K562 (cell line): Measurements from ENCODE around the gene ANKS4B. TPM values are rescaled to one million over a fixed set of nuclear protein-coding genes. Genes with fewer than 3 reads are reported as not detected.

Experiments used
- DPF2 ChIP-seq: fragments of 450-650 bp; IDR thresholded peaks from 2 replicates; pipeline ENCODE4 v1.6.1; 2016
- GATA2 ChIP-seq: sonication (generic); formaldehyde crosslinking; IDR thresholded peaks from 2 replicates; pipeline ENCODE4 v1.4.0; 2020; ENCODE audit warnings: mild to moderate bottlenecking, missing genetic modification reagents
- HDAC2 ChIP-seq: fragments of 450-650 bp; IDR thresholded peaks from 2 replicates; pipeline ENCODE4 v1.6.1; 2016; ENCODE audit warnings: mild to moderate bottlenecking
- NCOA2 ChIP-seq, 2 experiments: fragments of 450-650 bp; IDR thresholded peaks; 2 replicates each; pipeline ENCODE4 v1.6.1; 2018; ENCODE audit warnings: mild to moderate bottlenecking in 2 of 2, moderate library complexity in 1 of 2; ENCODE audit not compliant: partially characterized antibody in 2 of 2
- SOX6 ChIP-seq: fragments of 450-650 bp; IDR thresholded peaks from 2 replicates; pipeline ENCODE4 v1.6.1; 2014; ENCODE audit warnings: mild to moderate bottlenecking
- TCF7L2 ChIP-seq: fragments of 150-350 bp; IDR thresholded peaks from 2 replicates; pipeline ENCODE4 v1.6.1; 2016; ENCODE audit warnings: low read depth, mild to moderate bottlenecking, low read length, moderate library complexity
- TGIF2 ChIP-seq: sonication (generic); formaldehyde crosslinking; IDR thresholded peaks from 2 replicates; pipeline ENCODE4 v1.8.1; 2022; ENCODE audit warnings: mild to moderate bottlenecking, missing genetic modification reagents, moderate library complexity
- ZFX ChIP-seq: sonication (generic); formaldehyde crosslinking; IDR thresholded peaks from 2 replicates; pipeline ENCODE4 v1.8.0; 2022; ENCODE audit warnings: mild to moderate bottlenecking, missing genetic modification reagents, moderate library complexity
- ZNF23 ChIP-seq: fragments of 250-450 bp; sonication (Bioruptor Pico); IDR thresholded peaks from 2 replicates; pipeline ENCODE4 v1.4.0; 2020; ENCODE audit warnings: mild to moderate bottlenecking
- ZNF253 ChIP-seq: fragments of 250-450 bp; sonication (Bioruptor Pico); conservative IDR thresholded peaks from 2 replicates; pipeline ENCODE4 v1.6.1; 2021; ENCODE audit warnings: mild to moderate bottlenecking
- ZNF668 ChIP-seq: fragments of 250-450 bp; sonication (Bioruptor Pico); IDR thresholded peaks from 2 replicates; pipeline ENCODE4 v1.8.0; 2022; ENCODE audit warnings: mild to moderate bottlenecking, inconsistent platforms
- polyA plus RNA-seq, 8 experiments: library from polyadenylated mRNA; depleted of rRNA in 4 of 8; stranded (reverse) in 5 of 8; unstranded in 3 of 8; fragments of >200 nt; fragmentation: Nextera tagmentation in 2 of 8; fragmentation: Illumina TruSeq in 1 of 8; extraction: Ambion mirVana in 2 of 8; extraction: Trizol in 1 of 8; gene quantifications; 2 replicates each; pipeline versions ENCODE4 v1.2.1 to v1.2.3, GENCODE V29; 2011 to 2014; ENCODE audit warnings: inconsistent platforms in 1 of 8, missing spikeins in 1 of 8
- total RNA-seq, 7 experiments: library from RNA; depleted of rRNA in 6 of 7; stranded (reverse); fragments of >200 nt in 6 of 7; fragmentation: Illumina TruSeq in 2 of 7; extraction: Trizol in 2 of 7; gene quantifications; 2 replicates each; pipeline versions ENCODE4 v1.2.1 to v1.2.3, GENCODE V29; 2011 to 2021; ENCODE audit warnings: low replicate concordance in 1 of 7
- TF ChIP-seq, protein P1 (sequence below): fragments of 250-450 bp; sonication (Bioruptor Pico); IDR thresholded peaks from 2 replicates; pipeline ENCODE4 v1.9.0; 2021; ENCODE audit warnings: mild to moderate bottlenecking
- TF ChIP-seq, protein P2 (sequence below): fragments of 250-450 bp; sonication (Bioruptor Pico); IDR thresholded peaks from 2 replicates; pipeline ENCODE4 v1.4.0; 2020; ENCODE audit warnings: mild to moderate bottlenecking, moderate library complexity
- TF ChIP-seq, protein P3 (sequence below), 2 experiments: fragments of 450-650 bp; formaldehyde crosslinking in 1 of 2; IDR thresholded peaks; 2 replicates each; pipeline versions ENCODE4 v1.4.0 to v1.6.1; 2014 to 2020; ENCODE audit warnings: mild to moderate bottlenecking in 2 of 2, borderline replicate concordance in 1 of 2, low read depth in 1 of 2
- TF ChIP-seq, protein P4 (sequence below): IDR thresholded peaks from 2 replicates; pipeline ENCODE4 v1.6.1; 2012; ENCODE audit warnings: low read depth, low read length, improper control_type of control experiment, borderline replicate concordance

Gene ANKS4B
- total and polyA plus RNA-seq, 9 of the 15 experiments (the other 6 are each of a cell fraction or from before 2014, with no cell fraction given): not detected

DNA sequence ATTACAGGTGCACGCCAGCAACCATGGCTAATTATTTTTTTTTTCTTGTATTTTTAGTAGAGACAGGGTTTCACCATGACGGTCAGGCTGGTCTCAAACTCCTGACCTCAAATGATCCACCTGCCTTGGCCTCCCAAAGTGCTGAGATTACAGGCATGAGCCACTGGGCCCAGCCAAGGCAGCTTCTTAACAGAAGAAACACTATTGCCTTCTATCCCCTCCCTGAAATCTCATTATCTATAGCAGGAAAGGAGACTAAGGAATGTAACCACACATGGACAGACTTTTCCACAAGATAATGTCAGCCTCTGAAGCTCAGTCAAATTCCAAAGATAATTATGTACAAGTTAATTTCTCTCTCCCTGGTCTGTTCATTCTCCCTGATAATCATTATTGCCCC lies 16.4 kb upstream of the ANKS4B start (continued):
- TF ChIP-seq, protein P1, sequence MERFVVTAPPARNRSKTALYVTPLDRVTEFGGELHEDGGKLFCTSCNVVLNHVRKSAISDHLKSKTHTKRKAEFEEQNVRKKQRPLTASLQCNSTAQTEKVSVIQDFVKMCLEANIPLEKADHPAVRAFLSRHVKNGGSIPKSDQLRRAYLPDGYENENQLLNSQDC (CRISPR knock-in tag): no peak
- TF ChIP-seq, protein P2, sequence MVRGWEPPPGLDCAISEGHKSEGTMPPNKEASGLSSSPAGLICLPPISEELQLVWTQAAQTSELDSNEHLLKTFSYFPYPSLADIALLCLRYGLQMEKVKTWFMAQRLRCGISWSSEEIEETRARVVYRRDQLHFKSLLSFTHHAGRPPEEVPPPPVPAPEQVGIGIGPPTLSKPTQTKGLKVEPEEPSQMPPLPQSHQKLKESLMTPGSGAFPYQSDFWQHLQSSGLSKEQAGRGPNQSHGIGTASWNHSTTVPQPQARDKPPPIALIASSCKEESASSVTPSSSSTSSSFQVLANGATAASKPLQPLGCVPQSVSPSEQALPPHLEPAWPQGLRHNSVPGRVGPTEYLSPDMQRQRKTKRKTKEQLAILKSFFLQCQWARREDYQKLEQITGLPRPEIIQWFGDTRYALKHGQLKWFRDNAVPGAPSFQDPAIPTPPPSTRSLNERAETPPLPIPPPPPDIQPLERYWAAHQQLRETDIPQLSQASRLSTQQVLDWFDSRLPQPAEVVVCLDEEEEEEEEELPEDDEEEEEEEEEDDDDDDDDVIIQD (CRISPR knock-in tag): no peak
- TF ChIP-seq ZNF23 (CRISPR knock-in tag) (no peak), ZFX (CRISPR knock-in tag) (0 out of 2 replicates have a peak, but pooled peaks have one; percentile 33), SOX6 (peak; percentile 45; the same call in 1 of the 2 replicates), NCOA2 (IDR thresholded peaks at IDR 0.05; ENCODE audit: partially characterized antibody in 2 of 2) (no peak), GATA2 (CRISPR knock-in tag) (peak; percentile 50; the same call in 1 of the 2 replicates), ZNF668 (no peak), TCF7L2 (no peak), ZNF253 (no peak), DPF2 (no peak; the same call in 1 of the 2 replicates), HDAC2 (peak; percentile 36; the same call in 1 of the 2 replicates), TGIF2 (CRISPR knock-in tag) (no peak)
- TF ChIP-seq, protein P3, sequence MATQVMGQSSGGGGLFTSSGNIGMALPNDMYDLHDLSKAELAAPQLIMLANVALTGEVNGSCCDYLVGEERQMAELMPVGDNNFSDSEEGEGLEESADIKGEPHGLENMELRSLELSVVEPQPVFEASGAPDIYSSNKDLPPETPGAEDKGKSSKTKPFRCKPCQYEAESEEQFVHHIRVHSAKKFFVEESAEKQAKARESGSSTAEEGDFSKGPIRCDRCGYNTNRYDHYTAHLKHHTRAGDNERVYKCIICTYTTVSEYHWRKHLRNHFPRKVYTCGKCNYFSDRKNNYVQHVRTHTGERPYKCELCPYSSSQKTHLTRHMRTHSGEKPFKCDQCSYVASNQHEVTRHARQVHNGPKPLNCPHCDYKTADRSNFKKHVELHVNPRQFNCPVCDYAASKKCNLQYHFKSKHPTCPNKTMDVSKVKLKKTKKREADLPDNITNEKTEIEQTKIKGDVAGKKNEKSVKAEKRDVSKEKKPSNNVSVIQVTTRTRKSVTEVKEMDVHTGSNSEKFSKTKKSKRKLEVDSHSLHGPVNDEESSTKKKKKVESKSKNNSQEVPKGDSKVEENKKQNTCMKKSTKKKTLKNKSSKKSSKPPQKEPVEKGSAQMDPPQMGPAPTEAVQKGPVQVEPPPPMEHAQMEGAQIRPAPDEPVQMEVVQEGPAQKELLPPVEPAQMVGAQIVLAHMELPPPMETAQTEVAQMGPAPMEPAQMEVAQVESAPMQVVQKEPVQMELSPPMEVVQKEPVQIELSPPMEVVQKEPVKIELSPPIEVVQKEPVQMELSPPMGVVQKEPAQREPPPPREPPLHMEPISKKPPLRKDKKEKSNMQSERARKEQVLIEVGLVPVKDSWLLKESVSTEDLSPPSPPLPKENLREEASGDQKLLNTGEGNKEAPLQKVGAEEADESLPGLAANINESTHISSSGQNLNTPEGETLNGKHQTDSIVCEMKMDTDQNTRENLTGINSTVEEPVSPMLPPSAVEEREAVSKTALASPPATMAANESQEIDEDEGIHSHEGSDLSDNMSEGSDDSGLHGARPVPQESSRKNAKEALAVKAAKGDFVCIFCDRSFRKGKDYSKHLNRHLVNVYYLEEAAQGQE (IDR thresholded peaks at IDR 0.05; ENCODE audit: borderline replicate concordance): no peak
- TF ChIP-seq, protein P3 (CRISPR knock-in tag; IDR thresholded peaks at IDR 0.05; ENCODE audit: low read depth): no peak
- TF ChIP-seq, protein P4, sequence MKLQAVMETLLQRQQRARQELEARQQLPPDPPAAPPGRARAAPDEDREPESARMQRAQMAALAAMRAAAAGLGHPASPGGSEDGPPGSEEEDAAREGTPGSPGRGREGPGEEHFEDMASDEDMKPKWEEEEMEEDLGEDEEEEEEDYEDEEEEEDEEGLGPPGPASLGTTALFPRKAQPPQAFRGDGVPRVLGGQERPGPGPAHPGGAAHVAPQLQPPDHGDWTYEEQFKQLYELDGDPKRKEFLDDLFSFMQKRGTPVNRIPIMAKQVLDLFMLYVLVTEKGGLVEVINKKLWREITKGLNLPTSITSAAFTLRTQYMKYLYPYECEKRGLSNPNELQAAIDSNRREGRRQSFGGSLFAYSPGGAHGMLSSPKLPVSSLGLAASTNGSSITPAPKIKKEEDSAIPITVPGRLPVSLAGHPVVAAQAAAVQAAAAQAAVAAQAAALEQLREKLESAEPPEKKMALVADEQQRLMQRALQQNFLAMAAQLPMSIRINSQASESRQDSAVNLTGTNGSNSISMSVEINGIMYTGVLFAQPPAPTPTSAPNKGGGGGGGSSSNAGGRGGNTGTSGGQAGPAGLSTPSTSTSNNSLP: no peak
